Neural progenitor cell (in vitro differentiated cells): ENCODE measurements around the gene BCL6B.

Source experiments
- EZH2 ChIP-seq: fragments of 200-600 bp; sonication (generic); IDR thresholded peaks from 2 replicates; pipeline ENCODE4 v1.6.1; 2017; ENCODE audit warnings: antibody characterized with exemption, mild to moderate bottlenecking, moderate library complexity
- TF ChIP-seq, protein P1 (sequence below): fragments of 200-600 bp; sonication (generic); IDR thresholded peaks from 2 replicates; pipeline ENCODE4 v1.5.1; 2017; ENCODE audit warnings: antibody characterized with exemption, mild to moderate bottlenecking

DNA sequence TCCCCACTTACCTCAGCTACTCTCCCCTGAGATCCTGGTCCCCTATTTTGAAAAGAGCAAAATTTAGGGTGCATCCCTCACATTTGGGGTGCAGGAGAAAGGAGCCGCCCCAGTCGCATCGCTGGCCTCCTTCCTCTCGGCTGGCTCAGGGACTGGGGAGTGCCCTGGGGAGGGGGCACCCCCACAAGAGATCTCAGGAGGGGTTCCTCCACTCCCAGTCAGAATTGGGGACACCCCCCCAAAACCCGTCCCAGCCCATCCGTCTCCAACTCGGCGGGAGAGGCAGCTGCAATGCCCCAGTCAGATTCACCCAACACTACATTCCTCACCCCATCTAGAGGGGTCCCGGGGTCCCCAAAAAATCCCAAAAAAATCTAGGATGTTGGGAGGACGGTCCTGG lies 3.5 kb upstream of the BCL6B start:
- TF ChIP-seq, protein P1, sequence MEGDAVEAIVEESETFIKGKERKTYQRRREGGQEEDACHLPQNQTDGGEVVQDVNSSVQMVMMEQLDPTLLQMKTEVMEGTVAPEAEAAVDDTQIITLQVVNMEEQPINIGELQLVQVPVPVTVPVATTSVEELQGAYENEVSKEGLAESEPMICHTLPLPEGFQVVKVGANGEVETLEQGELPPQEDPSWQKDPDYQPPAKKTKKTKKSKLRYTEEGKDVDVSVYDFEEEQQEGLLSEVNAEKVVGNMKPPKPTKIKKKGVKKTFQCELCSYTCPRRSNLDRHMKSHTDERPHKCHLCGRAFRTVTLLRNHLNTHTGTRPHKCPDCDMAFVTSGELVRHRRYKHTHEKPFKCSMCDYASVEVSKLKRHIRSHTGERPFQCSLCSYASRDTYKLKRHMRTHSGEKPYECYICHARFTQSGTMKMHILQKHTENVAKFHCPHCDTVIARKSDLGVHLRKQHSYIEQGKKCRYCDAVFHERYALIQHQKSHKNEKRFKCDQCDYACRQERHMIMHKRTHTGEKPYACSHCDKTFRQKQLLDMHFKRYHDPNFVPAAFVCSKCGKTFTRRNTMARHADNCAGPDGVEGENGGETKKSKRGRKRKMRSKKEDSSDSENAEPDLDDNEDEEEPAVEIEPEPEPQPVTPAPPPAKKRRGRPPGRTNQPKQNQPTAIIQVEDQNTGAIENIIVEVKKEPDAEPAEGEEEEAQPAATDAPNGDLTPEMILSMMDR = no peak
- TF ChIP-seq EZH2 = no peak
